B cell (primary cell): ENCODE results near the gene GPR173. TPM values are rescaled to one million over a fixed set of nuclear protein-coding genes. Genes with fewer than 3 reads are reported as not detected.

Experiments used
- ATAC-seq: fragments of 200-7000 bp; cut with Tn5 transposase; one replicate; pipeline ENCODE4 v1.10.0; 2021; ENCODE audit warnings: low read depth, mild to moderate bottlenecking, moderate number of reproducible peaks, moderate library complexity
- CTCF ChIA-PET: fragments of 350-600 bp; sonication (Branson Sonifier 250); formaldehyde crosslinking; loops from one replicate; lab custom pipeline; 2021; ENCODE audit warnings: antibody characterized with exemption, inconsistent platforms; lab: Charles Lee
- POLR2A ChIA-PET: fragments of 350-600 bp; sonication (Branson Sonifier 250); formaldehyde crosslinking; loops from one replicate; lab custom pipeline; 2021; ENCODE audit warnings: antibody characterized with exemption; lab: Charles Lee
- DNase-seq: peaks from one replicate; pipeline ENCODE4 v3.0.0; 2013
- H2AFZ ChIP-seq: 2 replicates; pipeline ENCODE4 v1.6.1; 2012; ENCODE audit warnings: mild to moderate bottlenecking, low read depth, low read length; ENCODE audit not compliant: insufficient read depth, poor library complexity, severe bottlenecking
- H3K27ac ChIP-seq, 2 donors: 1 replicate in 1 of 2; 2 replicates in 1 of 2; pipeline ENCODE4 v1.5.1; 2012 to 2013; ENCODE audit warnings: low read length in 2 of 2, mild to moderate bottlenecking in 2 of 2, moderate library complexity in 1 of 2
- H3K27me3 ChIP-seq, 4 experiments: fragments of 200-600 bp in 1 of 4; sonication (generic) in 1 of 4; replicated peaks in 1 of 4; 1 replicate in 2 of 4; 2 replicates in 2 of 4; pipeline versions ENCODE4 v1.6.1 to v1.7.0; 2013 to 2016; ENCODE audit warnings: low read length in 3 of 4, mild to moderate bottlenecking in 2 of 4, mixed read lengths in 1 of 4, moderate library complexity in 1 of 4; ENCODE audit not compliant: insufficient read depth in 4 of 4, control insufficient read depth in 3 of 4; ENCODE audit errors: control extremely low read depth in 1 of 4
- H3K36me3 ChIP-seq, 2 experiments: replicated peaks in 1 of 2; 1 replicate in 1 of 2; 2 replicates in 1 of 2; pipeline versions ENCODE4 v1.6.1 to v1.7.1; 2013; ENCODE audit warnings: low read length in 1 of 2; ENCODE audit not compliant: insufficient read depth in 2 of 2, control insufficient read depth in 1 of 2; ENCODE audit errors: control extremely low read depth in 1 of 2, extremely low read depth in 1 of 2
- H3K4me1 ChIP-seq, 2 donors: fragments of 200-600 bp in 1 of 2; sonication (generic) in 1 of 2; 1 replicate in 1 of 2; 2 replicates in 1 of 2; pipeline versions ENCODE4 v1.5.1 to v1.6.1; 2013 to 2017; ENCODE audit warnings: low read length in 2 of 2; ENCODE audit not compliant: control insufficient read depth in 2 of 2, insufficient read depth in 2 of 2
- H3K4me2 ChIP-seq: replicated peaks from 2 replicates; pipeline ENCODE3; 2012; ENCODE audit warnings: mild to moderate bottlenecking, low read depth, low read length; ENCODE audit not compliant: poor library complexity, severe bottlenecking
- H3K4me3 ChIP-seq, 5 experiments: fragments of 200-600 bp in 1 of 5; sonication (generic) in 1 of 5; 1 replicate in 3 of 5; 2 replicates in 2 of 5; pipeline versions ENCODE4 v1.5.1 to v1.7.0; 2011 to 2016; ENCODE audit warnings: low read length in 4 of 5, mild to moderate bottlenecking in 4 of 5, low read depth in 2 of 5, control low read depth in 1 of 5, moderate library complexity in 1 of 5; ENCODE audit not compliant: insufficient read depth in 1 of 5; ENCODE audit errors: control extremely low read depth in 1 of 5, extremely low read depth in 1 of 5
- H3K79me2 ChIP-seq: fragments of 200-600 bp; sonication (generic); one replicate; pipeline ENCODE4 v1.6.0; 2016; ENCODE audit warnings: low read length; ENCODE audit not compliant: control insufficient read depth, insufficient read depth
- H3K9ac ChIP-seq: fragments of 200-600 bp; sonication (generic); 2 replicates; pipeline ENCODE4 v1.6.1; 2017; ENCODE audit warnings: mild to moderate bottlenecking, low read length, moderate library complexity
- H3K9me3 ChIP-seq, 3 donors: one replicate each; pipeline versions ENCODE4 v1.6.1 to v1.7.1; 2013; ENCODE audit warnings: low read length in 2 of 3; ENCODE audit not compliant: control insufficient read depth in 2 of 3, insufficient read depth in 1 of 3; ENCODE audit errors: control extremely low read depth in 1 of 3
- H4K20me1 ChIP-seq: 2 replicates; pipeline ENCODE4 v1.6.0; 2012; ENCODE audit warnings: mild to moderate bottlenecking, low read length; ENCODE audit not compliant: insufficient read depth, control insufficient read depth, poor library complexity, severe bottlenecking
- H3K27ac Mint-ChIP-seq: one replicate; pipeline ENCODE4 v1.8.0; 2021; ENCODE audit warnings: mixed read lengths
- H3K27me3 Mint-ChIP-seq: one replicate; pipeline ENCODE4 v1.8.0; 2021; ENCODE audit warnings: mixed read lengths
- H3K4me1 Mint-ChIP-seq: one replicate; pipeline ENCODE4 v1.8.0; 2021; ENCODE audit warnings: mixed read lengths
- H3K4me3 Mint-ChIP-seq: one replicate; pipeline ENCODE4 v1.8.0; 2021; ENCODE audit warnings: mixed read lengths
- H3K9me3 Mint-ChIP-seq: one replicate; pipeline ENCODE4 v1.8.0; 2022; ENCODE audit warnings: mixed read lengths; ENCODE audit not compliant: insufficient read depth
- EZH2 ChIP-seq: IDR thresholded peaks from 2 replicates; pipeline ENCODE4 v1.6.1; 2012; ENCODE audit warnings: borderline replicate concordance, low read depth, mild to moderate bottlenecking, moderate library complexity, low read length; ENCODE audit not compliant: insufficient read depth, poor library complexity, severe bottlenecking
- WGBS: methylation state at CpG from one replicate; pipeline ENCODE4 v1.1.5; 2013; ENCODE audit warnings: missing lambda C conversion rate; ENCODE audit not compliant: insufficient coverage; 5-methylcytosine and 5-hydroxymethylcytosine counted together
- intact Hi-C: fragments of 100-400 bp; cut with micrococcal nuclease; formaldehyde crosslinking; loops from one replicate; pipeline ENCODE4 v1.10.0; 2022
- polyA plus RNA-seq: library from polyadenylated mRNA; depleted of rRNA; stranded (reverse); fragments of >200 nt; gene quantifications from 2 replicates; pipeline ENCODE4 v1.2.3, GENCODE V29; 2012
- total RNA-seq, 2 donors: library from RNA; stranded (reverse); fragments of 120-200 nt in 1 of 2; gene quantifications; 1 replicate in 1 of 2; 2 replicates in 1 of 2; pipeline versions ENCODE4 v1.2.3 to v1.2.4, GENCODE V29; 2013 to 2022
- TF ChIP-seq, protein P1 (sequence below): fragments of 200-600 bp; IDR thresholded peaks from one replicate; pipeline ENCODE4 v1.8.0; 2022; ENCODE audit warnings: antibody characterized with exemption, mild to moderate bottlenecking

Gene GPR173
- total and polyA plus RNA-seq, 2 donors (not counting 1 experiment from before 2014, with no cell fraction given): 0.12 TPM; not detected in 1

GRCh38 chrX:53072418-53073114, 24.0 kb downstream of the GPR173 start:
- H3K4me2 ChIP-seq: peak overlapping the region; percentile 77
- H3K27ac Mint-ChIP-seq: peak overlapping the region; percentile 96
- H3K4me3 ChIP-seq: peak overlapping the region in 4 of 5 experiments; percentile 52 to 60 (median 56)
- H3K79me2 ChIP-seq: no peaks in the 10 kb centered on the region
- intact Hi-C loops: loop anchor here (10.0 kb wide), 2 partner anchors 152 to 242 kb away; partner anchors contain the start of gene KDM5C
- ATAC-seq (no peak), DNase-seq (peak; percentile 48)
- peak overlapping the region; percentile 56 for H3K9ac ChIP-seq
- CTCF ChIA-PET: interaction anchor here (0.7 to 4.5 kb wide), 6 partner anchors 9 to 246 kb away, joined by 3 to 39 read pairs (median 4); partner anchors contain the start of gene TSPYL2
- no peaks in the 10 kb centered on the region for H3K27me3 ChIP-seq
- no peaks in the 10 kb centered on the region for H3K9me3 Mint-ChIP-seq
- no peaks in the 10 kb centered on the region for H3K27me3 Mint-ChIP-seq
- H3K4me1 ChIP-seq: peaks cover 9 to 12% of the 10 kb centered on the region in 2 donors
- no peaks in the 10 kb centered on the region for H3K9me3 ChIP-seq
- H3K4me1 Mint-ChIP-seq: peaks cover 13% of the 10 kb centered on the region
- H2AFZ ChIP-seq: peak overlapping the region; percentile 93
- H3K4me3 Mint-ChIP-seq: peak overlapping the region; percentile 89
- no peaks in the 10 kb centered on the region for H4K20me1 ChIP-seq
- POLR2A ChIA-PET: interaction anchor here (1.9 kb wide), 1 partner anchor 10 kb away, joined by 30 read pairs; the partner anchor contains the start of gene TSPYL2
- WGBS: 40% methylated on average over 1 of the region's 9 CpGs
- no peaks in the 10 kb centered on the region for H3K36me3 ChIP-seq
- TF ChIP-seq, protein P1, sequence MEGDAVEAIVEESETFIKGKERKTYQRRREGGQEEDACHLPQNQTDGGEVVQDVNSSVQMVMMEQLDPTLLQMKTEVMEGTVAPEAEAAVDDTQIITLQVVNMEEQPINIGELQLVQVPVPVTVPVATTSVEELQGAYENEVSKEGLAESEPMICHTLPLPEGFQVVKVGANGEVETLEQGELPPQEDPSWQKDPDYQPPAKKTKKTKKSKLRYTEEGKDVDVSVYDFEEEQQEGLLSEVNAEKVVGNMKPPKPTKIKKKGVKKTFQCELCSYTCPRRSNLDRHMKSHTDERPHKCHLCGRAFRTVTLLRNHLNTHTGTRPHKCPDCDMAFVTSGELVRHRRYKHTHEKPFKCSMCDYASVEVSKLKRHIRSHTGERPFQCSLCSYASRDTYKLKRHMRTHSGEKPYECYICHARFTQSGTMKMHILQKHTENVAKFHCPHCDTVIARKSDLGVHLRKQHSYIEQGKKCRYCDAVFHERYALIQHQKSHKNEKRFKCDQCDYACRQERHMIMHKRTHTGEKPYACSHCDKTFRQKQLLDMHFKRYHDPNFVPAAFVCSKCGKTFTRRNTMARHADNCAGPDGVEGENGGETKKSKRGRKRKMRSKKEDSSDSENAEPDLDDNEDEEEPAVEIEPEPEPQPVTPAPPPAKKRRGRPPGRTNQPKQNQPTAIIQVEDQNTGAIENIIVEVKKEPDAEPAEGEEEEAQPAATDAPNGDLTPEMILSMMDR: no peak
- TF ChIP-seq EZH2: no peak
- peak overlapping the region; percentile 74 to 84 for H3K27ac ChIP-seq

- 83% methylated on average over 4 of the region's 6 CpGs for whole genome bisulfite sequencing
- Mint-ChIP-seq H3K4me3 (peak overlapping the region; percentile 50), H3K27me3 (no peaks in the 10 kb centered on the region), H3K9me3 (no peaks in the 10 kb centered on the region), H3K4me1 (peaks cover 13% of the 10 kb centered on the region), H3K27ac (peak overlapping the region; percentile 96)
- H3K9me3 ChIP-seq: no peaks in the 10 kb centered on the region
- H3K4me2 ChIP-seq: no peak overlapping the region
- CTCF ChIA-PET: interaction anchor here (1.4 to 4.5 kb wide), 2 partner anchors 9 to 16 kb away, joined by 8 to 39 read pairs; partner anchors contain the start of gene TSPYL2
- no peak overlapping the region for H2AFZ ChIP-seq
- no peaks in the 10 kb centered on the region for H3K79me2 ChIP-seq
- no peak for TF ChIP-seq EZH2
- TF ChIP-seq, protein P1: no peak
- POLR2A ChIA-PET: interaction anchor here (0.6 kb wide), 2 partner anchors 14 to 945 kb away, joined by 3 to 4 read pairs; no protein-coding TSS in a partner anchor
- ATAC-seq: no peak
- H3K36me3 ChIP-seq: no peaks in the 10 kb centered on the region
- peaks cover 9 to 12% of the 10 kb centered on the region in 2 donors for H3K4me1 ChIP-seq
- no peak overlapping the region for H3K9ac ChIP-seq
- H3K4me3 ChIP-seq: no peak overlapping the region
- peak overlapping the region; percentile 74 to 84 for H3K27ac ChIP-seq
- H4K20me1 ChIP-seq: no peaks in the 10 kb centered on the region
- no peak for DNase-seq
- intact Hi-C loops: loop anchor here (10.0 kb wide), 2 partner anchors 152 to 242 kb away; partner anchors contain the start of gene KDM5C
- no peaks in the 10 kb centered on the region for H3K27me3 ChIP-seq
Observed at GRCh38 chrX:53073115-53073586, 24.6 kb downstream of the GPR173 start.
